IMR-90 (cell line): ENCODE measurements around the gene SNX25. TPM values are rescaled to one million over a fixed set of nuclear protein-coding genes. Genes with fewer than 3 reads are reported as not detected.

ENCODE experiments used
- ATAC-seq: fragments of 200-7000 bp; cut with Tn5 transposase; 2 replicates; pipeline ENCODE4 v1.9.1; 2020; ENCODE audit warnings: low read depth, mild to moderate bottlenecking, moderate library complexity
- BruUV-seq: library from RNA; stranded (reverse); fragments of 400-500 nt; replicated peaks from 2 replicates; lab custom pipeline; 2021; lab: Mats Ljungman, UMichigan
- CTCF ChIA-PET: fragments of 300-600 bp; formaldehyde crosslinking; extraction: SDS; loops from one replicate; lab custom pipeline; 2021; ENCODE audit warnings: antibody characterized with exemption; lab: Yijun Ruan, JAX
- POLR2A ChIA-PET: fragments of 300-600 bp; sonication (Branson Sonifier 250); formaldehyde crosslinking; loops from one replicate; lab custom pipeline; 2022; ENCODE audit warnings: antibody characterized with exemption; ENCODE audit not compliant: unreplicated experiment; lab: Charles Lee
- DNase-seq: peaks from one replicate; pipeline ENCODE4 v3.0.0; 2013
- H2AFZ ChIP-seq: replicated peaks from 2 replicates; pipeline ENCODE3; 2013; ENCODE audit warnings: low read length, mild to moderate bottlenecking; ENCODE audit not compliant: poor library complexity
- H2AK5ac ChIP-seq: 2 replicates; pipeline ENCODE4 v1.6.1; 2013; ENCODE audit warnings: low read depth, low read length, inconsistent platforms
- H2AK9ac ChIP-seq: replicated peaks from 2 replicates; pipeline ENCODE3; 2013; ENCODE audit warnings: mild to moderate bottlenecking, low read depth, low read length, moderate library complexity; ENCODE audit not compliant: poor library complexity
- H2BK120ac ChIP-seq: 2 replicates; pipeline ENCODE4 v1.6.1; 2013; ENCODE audit warnings: low read depth, low read length, inconsistent platforms
- H2BK15ac ChIP-seq: 3 replicates; pipeline ENCODE4 v1.6.1; 2013; ENCODE audit warnings: low read depth, low read length, inconsistent platforms
- H2BK20ac ChIP-seq: 2 replicates; pipeline ENCODE4 v1.6.1; 2013; ENCODE audit warnings: low read depth, mild to moderate bottlenecking, inconsistent platforms, low read length, moderate library complexity
- H2BK5ac ChIP-seq: 2 replicates; pipeline ENCODE4 v1.6.1; 2013; ENCODE audit warnings: mild to moderate bottlenecking, low read depth, low read length, inconsistent platforms; ENCODE audit not compliant: poor library complexity, severe bottlenecking
- H3K14ac ChIP-seq: replicated peaks from 2 replicates; pipeline ENCODE4 v1.6.1; 2013; ENCODE audit warnings: low read depth, low read length, inconsistent platforms
- H3K18ac ChIP-seq: 2 replicates; pipeline ENCODE4 v1.6.1; 2013; ENCODE audit warnings: low read depth, low read length, control low read depth
- H3K23ac ChIP-seq: 2 replicates; pipeline ENCODE4 v1.6.1; 2013; ENCODE audit warnings: low read depth, low read length, inconsistent platforms
- H3K27ac ChIP-seq: 2 replicates; pipeline ENCODE4 v1.5.1; 2013; ENCODE audit warnings: mild to moderate bottlenecking, control low read depth, low read length; ENCODE audit not compliant: insufficient read depth
- H3K27me3 ChIP-seq: 2 replicates; pipeline ENCODE4 v1.6.1; 2013; ENCODE audit warnings: low read length; ENCODE audit not compliant: control insufficient read depth, insufficient read depth
- H3K36me3 ChIP-seq: 2 replicates; pipeline ENCODE4 v1.6.1; 2013; ENCODE audit warnings: low read length, mixed read lengths; ENCODE audit not compliant: control insufficient read depth, insufficient read depth
- H3K4ac ChIP-seq: 2 replicates; pipeline ENCODE4 v1.6.1; 2013; ENCODE audit warnings: low read depth, low read length, inconsistent platforms
- H3K4me1 ChIP-seq: 2 replicates; pipeline ENCODE4 v1.6.1; 2013; ENCODE audit warnings: low read length, mixed read lengths; ENCODE audit not compliant: control insufficient read depth, insufficient read depth
- H3K4me2 ChIP-seq: 2 replicates; pipeline ENCODE4 v1.6.1; 2013; ENCODE audit warnings: low read depth, mild to moderate bottlenecking, control low read depth, low read length, moderate library complexity
- H3K4me3 ChIP-seq: 2 replicates; pipeline ENCODE4 v1.5.1; 2013; ENCODE audit warnings: low read depth, mild to moderate bottlenecking, control low read depth, low read length, moderate library complexity; ENCODE audit not compliant: insufficient read depth
- H3K56ac ChIP-seq: 2 replicates; pipeline ENCODE4 v1.6.1; 2013; ENCODE audit warnings: low read length, inconsistent platforms; ENCODE audit not compliant: insufficient read depth; ENCODE audit errors: extremely low read depth
- H3K79me1 ChIP-seq, 2 experiments: 2 replicates each; pipeline ENCODE4 v1.6.1; 2013; ENCODE audit warnings: low read length in 2 of 2, inconsistent platforms in 1 of 2, low read depth in 1 of 2
- H3K9ac ChIP-seq: 2 replicates; pipeline ENCODE4 v1.6.1; 2013; ENCODE audit warnings: low read depth, low read length, control low read depth
- H3K9me1 ChIP-seq: 2 replicates; pipeline ENCODE4 v1.6.1; 2013; ENCODE audit warnings: low read length, inconsistent platforms; ENCODE audit not compliant: insufficient read depth
- H3K9me3 ChIP-seq: 2 replicates; pipeline ENCODE4 v1.6.1; 2013; ENCODE audit warnings: low read length; ENCODE audit not compliant: control insufficient read depth, insufficient read depth
- H4K20me1 ChIP-seq: 2 replicates; pipeline ENCODE4 v1.6.1; 2013; ENCODE audit warnings: low read length, inconsistent platforms; ENCODE audit not compliant: insufficient read depth
- H4K5ac ChIP-seq: 2 replicates; pipeline ENCODE4 v1.6.1; 2013; ENCODE audit warnings: mild to moderate bottlenecking, low read depth, low read length, control low read depth
- H4K8ac ChIP-seq, 2 experiments: 2 replicates each; pipeline ENCODE4 v1.6.1; 2013; ENCODE audit warnings: low read depth in 2 of 2, low read length in 2 of 2, control low read depth in 1 of 2, inconsistent platforms in 1 of 2
- H4K91ac ChIP-seq: 2 replicates; pipeline ENCODE4 v1.6.1; 2013; ENCODE audit warnings: low read depth, low read length, inconsistent platforms; ENCODE audit not compliant: insufficient read depth
- BHLHE40 ChIP-seq: fragments of 150-350 bp; IDR thresholded peaks from 2 replicates; pipeline ENCODE4 v1.6.1; 2016; ENCODE audit warnings: mild to moderate bottlenecking, low read depth, low read length
- CHD1 ChIP-seq: IDR thresholded peaks from 2 replicates; pipeline ENCODE4 v1.6.1; 2012; ENCODE audit warnings: low read depth, low read length, improper control_type of control experiment
- MAFK ChIP-seq: IDR thresholded peaks from 2 replicates; pipeline ENCODE4 v1.6.1; 2012; ENCODE audit warnings: low read depth, low read length, improper control_type of control experiment
- MAZ ChIP-seq: IDR thresholded peaks from 2 replicates; pipeline ENCODE4 v1.6.1; 2012; ENCODE audit warnings: low read depth, mild to moderate bottlenecking, low read length, improper control_type of control experiment, moderate library complexity, borderline replicate concordance
- MXI1 ChIP-seq: IDR thresholded peaks from 2 replicates; pipeline ENCODE4 v1.6.1; 2012; ENCODE audit warnings: low read depth, mild to moderate bottlenecking, low read length, moderate library complexity, borderline replicate concordance
- NFE2L2 ChIP-seq: fragments of 150-350 bp; IDR thresholded peaks from 2 replicates; pipeline ENCODE4 v1.6.1; 2016; ENCODE audit warnings: low read depth, mild to moderate bottlenecking, low read length
- POLR2A ChIP-seq: IDR thresholded peaks from 2 replicates; pipeline ENCODE4 v1.6.1; 2012; ENCODE audit warnings: mild to moderate bottlenecking, low read depth, low read length
- RAD21 ChIP-seq: IDR thresholded peaks from 2 replicates; pipeline ENCODE4 v1.6.1; 2012; ENCODE audit warnings: low read length, improper control_type of control experiment
- RCOR1 ChIP-seq: IDR thresholded peaks from 2 replicates; pipeline ENCODE4 v1.6.1; 2012; ENCODE audit warnings: mild to moderate bottlenecking, low read length, improper control_type of control experiment; ENCODE audit not compliant: insufficient replicate concordance
- RFX5 ChIP-seq: IDR thresholded peaks from 2 replicates; pipeline ENCODE4 v1.8.0; 2012; ENCODE audit warnings: low read depth, mild to moderate bottlenecking, low read length, moderate library complexity
- SMC3 ChIP-seq: fragments of 150-350 bp; IDR thresholded peaks from 2 replicates; pipeline ENCODE4 v1.6.1; 2016; ENCODE audit warnings: low read depth, mild to moderate bottlenecking, antibody characterized with exemption, low read length, moderate library complexity
- WGBS, 2 experiments: methylation state at CpG; one replicate each; pipeline versions ENCODE4 v1.1.5 to v1.1.7; 2013; ENCODE audit warnings: missing lambda C conversion rate in 2 of 2; ENCODE audit not compliant: insufficient read length in 1 of 2; ENCODE audit errors: extremely low coverage in 2 of 2; 5-methylcytosine and 5-hydroxymethylcytosine counted together
- dilution Hi-C: fragments of 300-500 bp; cut with HindIII; formaldehyde crosslinking; loops from one replicate; pipeline ENCODE4 v1.14.3; 2018; ENCODE audit warnings: low sequenced_read_pairs; ENCODE audit not compliant: unreplicated experiment
- in situ Hi-C: fragments of 300-500 bp; cut with MboI; formaldehyde crosslinking; loops from 3 replicates; pipeline ENCODE4 v1.14.3; 2019; ENCODE audit warnings: low sequenced_read_pairs, inconsistent platforms, mixed read lengths
- intact Hi-C: fragments of 100-400 bp; cut with micrococcal nuclease; formaldehyde crosslinking; loops from 2 replicates; pipeline ENCODE4 v1.10.0; 2022
- polyA plus RNA-seq, 3 experiments: library from polyadenylated mRNA; depleted of rRNA; stranded (reverse); fragments of >200 nt; gene quantifications; 2 replicates each; pipeline ENCODE4 v1.2.3, GENCODE V29; 2012; ENCODE audit warnings: low replicate concordance in 1 of 3
- total RNA-seq: library from RNA; depleted of rRNA; stranded (reverse); fragments of >200 nt; gene quantifications from 2 replicates; pipeline ENCODE4 v1.2.3, GENCODE V29; 2012
- TF ChIP-seq, protein P1 (sequence below): fragments of 150-350 bp; IDR thresholded peaks from 2 replicates; pipeline ENCODE4 v1.6.1; 2017; ENCODE audit warnings: mild to moderate bottlenecking, antibody characterized with exemption, low read length, low read depth
- TF ChIP-seq, protein P2 (sequence below): conservative IDR thresholded peaks from 2 replicates; pipeline ENCODE4 v1.5.1; 2012; ENCODE audit warnings: mild to moderate bottlenecking, low read depth, low read length, improper control_type of control experiment
- TF ChIP-seq, protein P3 (sequence below): fragments of 150-350 bp; IDR thresholded peaks from 2 replicates; pipeline ENCODE4 v1.6.1; 2016; ENCODE audit warnings: low read depth, mild to moderate bottlenecking, low read length, moderate library complexity, borderline replicate concordance

Gene SNX25
- total and polyA plus RNA-seq, 2 of the 4 experiments (the other 2 are of a cell fraction), result 11.4 to 28.3 TPM

DNA sequence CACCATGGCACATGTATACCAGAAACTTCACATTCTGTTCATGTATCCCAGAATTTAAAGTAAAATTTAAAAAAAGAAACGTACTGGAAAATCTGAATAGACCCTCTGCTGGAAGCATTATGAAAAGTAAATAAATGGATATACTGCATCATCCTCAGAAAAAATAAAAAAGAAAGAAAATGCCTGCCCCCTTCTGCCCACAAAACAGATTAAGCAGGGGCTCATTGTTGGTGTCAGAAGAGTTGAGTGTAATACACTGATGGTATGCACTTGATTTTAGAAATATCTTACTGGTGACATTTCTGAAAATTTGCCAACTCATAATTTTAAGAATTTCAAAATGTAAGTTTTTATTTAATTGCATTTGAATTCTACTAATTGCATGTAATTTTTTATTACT is 108.5 kb downstream of the SNX25 start:
- H4K8ac ChIP-seq, result no peak overlapping the region
- no peaks in the 10 kb centered on the region for H4K20me1 ChIP-seq
- H3K4me1 ChIP-seq, result no peaks in the 10 kb centered on the region
- no peak overlapping the region for H3K9ac ChIP-seq
- intact Hi-C loops, result no loop called here
- no peak overlapping the region for H2BK15ac ChIP-seq
- no peak overlapping the region for H3K14ac ChIP-seq
- H3K4me3 ChIP-seq, result no peak overlapping the region
- ChIA-PET CTCF (no interaction called here), POLR2A (no interaction called here)
- no peak overlapping the region for H3K4me2 ChIP-seq
- H2AK5ac ChIP-seq, result no peak overlapping the region
- H3K4ac ChIP-seq, result no peak overlapping the region
- no peak overlapping the region for H2BK5ac ChIP-seq
- no peak overlapping the region for H2AFZ ChIP-seq
- dilution Hi-C loops, result no loop called here
- no peaks in the 10 kb centered on the region for H3K79me1 ChIP-seq
- no peak overlapping the region for H2AK9ac ChIP-seq
- no peak for DNase-seq
- H4K91ac ChIP-seq, result no peak overlapping the region
- no peaks in the 10 kb centered on the region for H3K9me3 ChIP-seq
- TF ChIP-seq BHLHE40 (no peak), MXI1 (no peak), POLR2A (no peak), RAD21 (no peak), RFX5 (no peak), NFE2L2 (no peak), MAFK (no peak), CHD1 (no peak), RCOR1 (no peak), SMC3 (no peak), MAZ (no peak)
- TF ChIP-seq, protein P1, sequence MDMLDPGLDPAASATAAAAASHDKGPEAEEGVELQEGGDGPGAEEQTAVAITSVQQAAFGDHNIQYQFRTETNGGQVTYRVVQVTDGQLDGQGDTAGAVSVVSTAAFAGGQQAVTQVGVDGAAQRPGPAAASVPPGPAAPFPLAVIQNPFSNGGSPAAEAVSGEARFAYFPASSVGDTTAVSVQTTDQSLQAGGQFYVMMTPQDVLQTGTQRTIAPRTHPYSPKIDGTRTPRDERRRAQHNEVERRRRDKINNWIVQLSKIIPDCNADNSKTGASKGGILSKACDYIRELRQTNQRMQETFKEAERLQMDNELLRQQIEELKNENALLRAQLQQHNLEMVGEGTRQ, result no peak
- TF ChIP-seq, protein P2, sequence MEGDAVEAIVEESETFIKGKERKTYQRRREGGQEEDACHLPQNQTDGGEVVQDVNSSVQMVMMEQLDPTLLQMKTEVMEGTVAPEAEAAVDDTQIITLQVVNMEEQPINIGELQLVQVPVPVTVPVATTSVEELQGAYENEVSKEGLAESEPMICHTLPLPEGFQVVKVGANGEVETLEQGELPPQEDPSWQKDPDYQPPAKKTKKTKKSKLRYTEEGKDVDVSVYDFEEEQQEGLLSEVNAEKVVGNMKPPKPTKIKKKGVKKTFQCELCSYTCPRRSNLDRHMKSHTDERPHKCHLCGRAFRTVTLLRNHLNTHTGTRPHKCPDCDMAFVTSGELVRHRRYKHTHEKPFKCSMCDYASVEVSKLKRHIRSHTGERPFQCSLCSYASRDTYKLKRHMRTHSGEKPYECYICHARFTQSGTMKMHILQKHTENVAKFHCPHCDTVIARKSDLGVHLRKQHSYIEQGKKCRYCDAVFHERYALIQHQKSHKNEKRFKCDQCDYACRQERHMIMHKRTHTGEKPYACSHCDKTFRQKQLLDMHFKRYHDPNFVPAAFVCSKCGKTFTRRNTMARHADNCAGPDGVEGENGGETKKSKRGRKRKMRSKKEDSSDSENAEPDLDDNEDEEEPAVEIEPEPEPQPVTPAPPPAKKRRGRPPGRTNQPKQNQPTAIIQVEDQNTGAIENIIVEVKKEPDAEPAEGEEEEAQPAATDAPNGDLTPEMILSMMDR, result no peak
- TF ChIP-seq, protein P3, sequence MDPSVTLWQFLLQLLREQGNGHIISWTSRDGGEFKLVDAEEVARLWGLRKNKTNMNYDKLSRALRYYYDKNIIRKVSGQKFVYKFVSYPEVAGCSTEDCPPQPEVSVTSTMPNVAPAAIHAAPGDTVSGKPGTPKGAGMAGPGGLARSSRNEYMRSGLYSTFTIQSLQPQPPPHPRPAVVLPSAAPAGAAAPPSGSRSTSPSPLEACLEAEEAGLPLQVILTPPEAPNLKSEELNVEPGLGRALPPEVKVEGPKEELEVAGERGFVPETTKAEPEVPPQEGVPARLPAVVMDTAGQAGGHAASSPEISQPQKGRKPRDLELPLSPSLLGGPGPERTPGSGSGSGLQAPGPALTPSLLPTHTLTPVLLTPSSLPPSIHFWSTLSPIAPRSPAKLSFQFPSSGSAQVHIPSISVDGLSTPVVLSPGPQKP, result no peak
- H3K36me3 ChIP-seq, result peaks cover 3% of the 10 kb centered on the region
- H3K9me1 ChIP-seq, result no peaks in the 10 kb centered on the region
- WGBS, 2 experiments, result no CpG with 5 or more reads among the region's 1 CpG
- in situ Hi-C loops, result no loop called here
- H3K56ac ChIP-seq, result no peak overlapping the region
- H3K18ac ChIP-seq, result no peak overlapping the region
- no peak overlapping the region for H3K23ac ChIP-seq
- no peak overlapping the region for H2BK120ac ChIP-seq
- no peak for ATAC-seq
- BruUV-seq, result no TSS peak
- no peak overlapping the region for H4K5ac ChIP-seq
- H3K27me3 ChIP-seq, result no peaks in the 10 kb centered on the region
- H2BK20ac ChIP-seq, result no peak overlapping the region
- no peak overlapping the region for H3K27ac ChIP-seq
